LHCN-M2 (cell line): ENCODE measurements around the gene NSA2. TPM values are rescaled to one million over a fixed set of nuclear protein-coding genes. Genes with fewer than 3 reads are reported as not detected.
A peak's percentile ranks its signal among the peaks of the same experiment; 100 is the strongest.
"Not testable (repeated sequence)": the region's sequence is repeated elsewhere in the genome, so short reads cannot be mapped to it uniquely, and the experiment has no call there.

ENCODE experiments used
- DNase-seq: peaks from one replicate; pipeline ENCODE4 v3.0.0-alpha.2; 2012; ENCODE audit warnings: low read depth
- polyA plus RNA-seq: library from polyadenylated mRNA; unstranded; fragments of >200 nt; gene quantifications from one replicate; pipeline ENCODE4 v1.2.1, GENCODE V29; 2012; ENCODE audit warnings: missing spikeins
- total RNA-seq: library from RNA; depleted of rRNA; stranded (reverse); fragments of >200 nt; gene quantifications from 2 replicates; pipeline ENCODE4 v1.2.3, GENCODE V29; 2014; rRNA removed

NSA2 gene
- 118 and 139 TPM in 2 replicates for total RNA-seq
- 83.3 TPM for polyA plus RNA-seq

DNA sequence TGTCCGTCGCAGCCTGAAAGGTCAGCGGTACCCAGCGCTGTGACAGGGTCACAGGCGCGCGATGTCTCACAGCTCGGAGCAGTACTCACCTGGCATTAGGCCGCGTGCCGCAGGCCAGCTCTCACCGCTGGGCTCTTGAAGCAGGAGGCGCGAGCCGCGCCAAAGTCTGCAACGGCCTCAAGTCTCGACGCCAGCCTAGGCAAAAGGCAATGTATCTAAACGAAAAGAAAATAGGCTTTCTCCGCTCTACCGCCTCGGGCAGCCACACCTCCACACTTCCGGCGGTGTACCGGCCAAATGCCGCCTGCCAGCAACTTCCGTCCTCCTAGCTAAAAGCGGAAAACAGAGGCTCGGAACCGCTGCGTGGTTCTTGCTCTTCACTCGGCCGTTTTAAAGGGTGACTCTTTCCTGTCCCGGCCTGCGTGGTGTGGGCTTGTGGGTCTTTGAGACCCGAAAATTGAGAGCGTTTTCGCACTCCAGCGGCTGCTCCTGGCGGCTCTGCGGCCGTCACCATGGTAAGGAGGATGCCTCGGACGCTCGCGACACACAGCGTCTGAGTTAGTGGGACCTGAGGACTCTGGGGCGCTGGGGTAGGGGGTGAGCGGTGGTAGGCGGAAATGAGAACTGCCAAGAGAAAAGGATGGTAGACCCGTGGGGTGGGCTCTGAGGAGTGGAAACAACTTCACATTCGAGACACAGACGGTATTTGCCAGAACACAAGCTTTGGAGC lies at the start of gene NSA2, which contains the start of gene GFM2:
Gene NSA2 (plus strand): TSS at position 401 of the 730 bp plus-strand sequence. CDS start 112 bp downstream, at position 513.
Gene GFM2 (minus strand): TSS at position 269 of the 730 bp plus-strand sequence. CDS start 3,375 bp downstream, outside the sequence.
- peak; percentile 89 for DNase-seq

DNA sequence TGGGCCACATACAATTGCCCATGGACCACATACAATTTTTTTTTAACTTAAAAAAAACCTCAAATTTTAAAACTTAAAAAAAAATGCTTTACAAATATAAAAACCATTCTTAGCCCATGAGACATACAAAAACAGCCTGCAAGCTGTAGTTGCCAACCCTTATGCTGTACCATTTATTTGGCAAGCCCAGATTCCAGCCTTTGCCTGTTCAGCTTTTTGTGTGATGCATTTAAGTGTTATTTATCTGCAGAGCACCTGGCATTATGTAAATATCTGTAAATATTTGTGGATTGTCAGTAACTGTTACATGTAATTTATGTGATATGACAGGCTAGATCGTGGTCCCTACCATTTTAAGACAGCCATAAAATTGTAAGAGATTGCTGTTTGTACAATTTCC lies 49.5 kb upstream of the NSA2 start:
- DNase-seq = no peak

DNA sequence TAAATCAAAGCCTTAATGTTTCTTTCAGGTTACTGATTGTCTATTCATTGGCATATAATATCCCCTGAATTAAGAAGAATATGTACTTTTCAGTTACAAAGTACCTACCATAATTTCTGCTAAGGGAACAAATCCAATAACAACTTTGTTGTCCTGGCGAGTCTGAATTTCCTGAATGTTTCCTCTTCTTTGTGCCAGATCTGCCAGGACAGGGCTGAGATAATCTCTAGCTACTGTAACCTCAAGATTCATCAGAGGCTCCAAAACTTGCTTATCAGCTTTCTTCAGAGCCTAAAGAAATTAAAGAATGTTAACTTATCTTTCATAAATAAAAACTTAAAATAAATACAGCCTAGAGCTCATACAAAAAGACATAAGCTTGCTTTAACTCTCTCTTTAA lies 44.8 kb upstream of the NSA2 start:
- no peak for DNase-seq

DNA sequence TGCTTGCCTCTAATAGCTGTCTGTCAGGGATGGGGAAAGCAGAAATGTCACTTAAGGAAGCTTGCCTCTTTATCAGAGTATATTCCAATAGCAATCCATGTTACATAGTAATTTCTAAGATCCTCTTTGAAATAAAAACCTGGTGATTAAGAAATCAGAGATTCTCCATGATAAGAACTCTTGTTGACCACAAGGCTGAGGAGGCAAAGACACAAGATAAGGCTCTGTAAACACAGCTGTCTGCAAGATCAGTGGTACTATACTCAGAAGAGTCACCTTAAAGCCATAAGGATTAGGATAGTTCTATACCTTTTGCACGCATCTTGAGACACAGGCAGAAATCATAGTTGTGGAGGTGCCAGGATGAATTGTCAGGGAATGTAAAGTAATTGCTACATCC lies 41.7 kb upstream of the NSA2 start:
- DNase-seq = no peak

DNA sequence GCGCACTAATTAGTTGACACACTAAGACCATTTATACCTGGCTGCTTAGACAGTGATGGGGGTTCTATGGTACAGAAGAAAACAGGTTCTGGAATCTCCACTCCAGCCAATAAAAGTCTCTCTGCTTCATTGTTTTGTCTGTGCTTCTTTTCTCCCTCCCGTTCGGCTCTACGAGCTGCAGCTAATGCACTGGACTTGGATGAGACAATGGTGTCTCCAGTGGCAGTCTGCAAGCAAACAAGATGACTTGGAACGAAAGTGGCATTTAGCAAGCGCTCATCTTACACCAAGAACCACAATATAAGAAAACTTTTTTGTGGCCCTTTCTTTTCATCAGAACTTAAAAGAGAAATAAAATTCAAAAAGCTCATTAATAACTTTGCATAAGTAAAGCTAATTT lies 30.3 kb upstream of the NSA2 start:
- no peak for DNase-seq

DNA sequence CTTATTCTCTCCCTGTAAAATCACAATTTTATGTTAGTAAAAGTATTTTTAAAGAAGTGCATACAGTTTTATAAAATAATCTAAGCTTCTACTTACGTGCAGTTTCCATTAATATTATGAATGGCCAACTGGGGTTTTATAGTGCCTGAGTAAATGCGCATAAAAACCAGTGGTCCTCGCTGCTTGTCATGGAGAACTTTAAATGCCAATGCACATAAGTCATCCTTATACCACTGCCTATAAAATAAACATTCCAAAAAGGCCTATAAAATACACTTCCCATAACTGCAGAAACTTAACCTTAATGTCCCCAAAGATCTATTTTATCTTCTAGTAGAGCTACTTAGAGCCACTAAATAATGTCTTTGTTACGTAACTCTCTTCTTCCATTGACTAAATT lies 28.6 kb upstream of the NSA2 start:
- DNase-seq = no peak

DNA sequence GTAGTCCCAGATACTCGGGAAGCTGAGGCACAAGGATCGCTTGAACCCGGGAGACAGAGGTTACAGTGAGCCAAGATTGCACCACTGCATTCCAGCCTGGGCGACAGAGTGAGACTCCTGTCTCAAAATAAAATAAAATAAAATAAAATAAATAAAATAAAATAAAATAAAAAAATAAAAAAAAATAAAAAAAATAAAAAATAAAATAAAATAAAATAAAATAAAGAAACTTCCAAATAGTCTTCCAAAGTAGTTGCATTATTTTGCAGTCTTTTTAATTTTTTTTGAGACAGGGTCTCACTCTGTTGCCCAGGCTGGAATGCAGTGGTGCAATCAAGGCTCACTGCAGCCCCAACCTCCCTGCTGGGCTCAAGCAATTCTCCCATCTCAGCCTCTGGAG lies 18.3 kb upstream of the NSA2 start:
- DNase-seq = not testable (repeated sequence)

DNA sequence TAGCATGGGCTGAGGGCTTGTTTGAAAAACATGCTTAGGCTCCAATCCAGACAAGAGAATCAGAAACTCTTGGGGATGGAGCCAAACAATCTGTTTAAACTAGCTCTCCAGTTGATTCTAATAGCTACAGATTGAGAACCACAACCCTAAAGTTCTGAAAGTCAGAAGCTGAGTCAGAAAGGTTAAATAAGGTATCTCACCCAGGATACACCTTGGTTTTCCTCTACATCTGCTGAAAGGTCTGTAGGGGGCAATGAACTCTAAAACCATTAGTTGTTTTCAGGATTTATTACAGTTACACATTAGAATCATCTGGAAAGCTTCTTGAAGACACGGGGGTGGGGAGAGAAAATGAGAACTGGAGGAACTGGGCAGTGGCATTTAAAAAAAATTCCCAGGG lies 5.8 kb upstream of the NSA2 start:
- DNase-seq = peak; percentile 4

DNA sequence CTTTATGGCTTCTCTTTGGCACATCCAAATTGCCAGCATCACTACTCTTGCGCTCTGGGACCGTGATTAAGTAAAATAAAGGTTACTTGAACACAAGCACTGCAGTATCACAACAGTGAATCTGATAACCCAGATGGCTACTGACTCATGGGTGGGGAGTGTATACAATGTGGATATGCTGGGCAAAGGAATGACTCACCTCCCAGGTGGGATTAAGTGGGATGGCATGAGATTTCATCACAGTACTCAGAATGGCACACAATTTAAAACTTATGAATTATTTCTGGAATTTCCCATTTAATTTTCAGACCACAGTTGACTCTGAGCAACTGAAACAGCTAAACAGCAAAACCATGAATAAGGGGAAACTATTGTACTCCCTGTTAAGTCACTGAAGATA lies 4.5 kb upstream of the NSA2 start:
- DNase-seq = peak; percentile 97

DNA sequence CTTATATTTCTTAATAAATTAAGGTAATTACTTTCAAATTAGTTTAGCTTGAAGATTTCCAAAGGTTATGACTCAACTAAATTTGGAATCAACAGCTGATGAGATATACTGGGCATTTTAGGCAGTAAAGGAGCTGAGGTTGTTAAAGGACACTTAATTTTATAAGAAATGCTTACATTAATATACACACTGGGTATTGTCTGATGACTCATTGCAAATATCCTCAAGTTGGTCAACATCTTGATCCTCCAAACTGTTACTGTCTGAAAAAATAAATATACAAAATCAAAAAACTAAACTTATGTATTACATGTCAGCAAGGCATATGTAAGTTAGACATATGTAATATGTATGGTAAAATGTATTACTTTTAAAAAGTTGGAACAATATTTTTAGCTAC lies 3.5 kb upstream of the NSA2 start:
- DNase-seq = peak; percentile 5

DNA sequence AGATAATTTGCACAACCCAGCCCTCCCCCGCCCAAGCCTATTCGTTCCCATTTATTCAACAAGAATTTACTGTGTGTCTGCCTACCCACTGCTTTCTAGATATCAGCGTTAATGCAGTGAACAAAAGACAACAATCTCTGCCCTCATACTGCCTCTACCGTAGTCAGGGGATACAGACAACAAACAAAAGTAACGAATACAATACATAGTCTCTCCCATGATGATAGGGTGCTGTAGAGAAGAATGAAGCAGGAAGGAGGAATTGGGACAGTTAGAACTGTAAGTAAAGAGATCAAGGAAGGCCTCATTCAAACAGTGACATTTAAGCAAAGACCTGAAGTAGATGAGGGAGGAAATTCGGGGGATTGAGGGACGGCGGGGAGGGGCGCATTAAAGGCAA lies 1.8 kb upstream of the NSA2 start:
- no peak for DNase-seq

DNA sequence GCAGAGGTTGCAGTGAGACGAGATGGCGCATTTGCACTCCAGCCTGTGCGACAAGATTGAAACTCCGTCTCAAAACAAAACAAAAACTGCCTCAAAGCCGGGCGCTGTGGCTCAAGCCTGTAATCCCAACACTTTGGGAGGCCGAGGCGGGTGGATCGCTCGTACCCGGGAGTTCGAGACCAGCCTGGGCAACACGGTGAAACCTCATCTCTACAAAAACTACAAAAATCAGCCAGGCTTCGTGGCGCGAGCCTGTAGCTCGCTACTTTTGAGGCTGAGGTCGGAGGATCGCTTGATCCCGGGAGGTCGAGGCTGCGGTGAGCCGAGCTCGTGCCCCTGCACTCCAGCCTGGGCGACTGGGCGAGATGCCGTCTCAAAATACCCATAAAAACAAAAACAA lies 1.1 kb upstream of the NSA2 start:
- DNase-seq = no peak

DNA sequence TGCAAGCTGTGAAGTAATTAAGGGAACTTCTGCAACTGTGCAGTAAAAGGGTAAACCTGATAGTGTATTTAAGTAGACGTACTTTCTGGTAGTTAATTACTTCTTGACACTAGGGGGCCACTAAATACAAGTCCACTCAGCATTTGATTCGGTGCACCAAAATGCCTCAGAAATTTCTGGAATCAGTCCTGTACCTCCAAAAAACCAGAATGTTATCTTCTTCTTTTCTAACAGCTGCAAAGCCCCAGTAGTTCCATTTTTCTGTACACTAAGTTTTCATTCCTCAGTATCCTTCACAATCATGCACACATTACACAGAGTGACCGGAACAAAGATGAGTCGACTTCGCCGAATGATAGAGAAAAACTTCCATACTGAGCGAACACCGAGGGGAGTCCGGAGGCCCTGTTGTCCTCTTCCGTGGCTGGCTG lies 616 bp upstream of the NSA2 start:
- peak; percentile 56 for DNase-seq

DNA sequence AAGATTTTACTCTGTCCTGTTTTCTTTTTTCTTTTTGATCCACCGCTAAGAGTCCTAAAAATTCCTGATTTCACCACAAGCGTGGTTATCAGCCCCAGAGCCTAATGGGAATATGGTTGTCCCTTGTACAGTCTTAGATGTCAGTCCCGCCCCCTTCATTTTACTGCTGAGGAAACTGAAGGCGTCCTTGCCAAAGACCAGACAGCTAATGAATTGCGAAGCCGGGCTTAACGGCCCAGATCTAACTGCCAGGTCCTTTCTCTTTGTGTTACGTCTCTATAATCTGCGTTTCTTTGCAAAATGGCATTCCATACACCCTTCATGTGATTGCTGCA lies 497 bp downstream of the NSA2 start:
- DNase-seq = peak; percentile 44

DNA sequence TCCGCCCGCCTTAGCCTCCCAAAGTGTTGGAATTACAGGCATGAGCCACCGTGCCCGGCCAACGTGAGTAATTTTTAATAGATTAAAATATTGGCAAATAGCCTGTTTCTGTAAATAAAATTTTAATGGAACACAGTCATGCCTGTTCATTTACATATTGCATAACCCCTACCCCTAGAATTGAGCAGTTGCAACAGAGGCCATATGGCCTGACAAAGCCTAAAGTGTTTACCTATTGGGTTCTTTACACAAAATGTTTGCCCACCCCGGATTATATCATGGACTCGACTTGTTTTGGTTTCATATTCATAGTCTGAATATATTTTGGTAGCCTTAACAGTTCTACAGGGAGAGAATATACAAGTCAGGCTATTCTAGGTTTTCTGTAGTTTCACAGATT lies 5.3 kb downstream of the NSA2 start:
- no peak for DNase-seq

DNA sequence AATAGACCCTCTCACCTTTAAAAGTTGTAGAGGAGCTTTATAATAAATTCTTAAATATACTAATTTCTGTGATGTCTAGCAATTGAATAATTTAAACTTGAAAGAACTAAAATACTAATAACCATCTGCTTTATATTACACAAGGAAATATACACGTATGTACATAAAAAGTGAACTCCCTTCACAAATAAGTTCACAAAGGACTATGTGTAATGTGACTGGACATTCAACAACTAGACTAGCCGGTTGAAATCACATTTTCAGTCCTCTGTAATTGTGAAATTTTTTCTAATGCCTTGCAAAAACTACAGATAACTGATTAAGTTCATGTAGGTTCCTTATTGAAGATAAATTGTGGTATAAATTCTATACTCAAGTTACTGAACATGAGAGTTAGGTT lies 11.6 kb downstream of the NSA2 start:
- DNase-seq = no peak

DNA sequence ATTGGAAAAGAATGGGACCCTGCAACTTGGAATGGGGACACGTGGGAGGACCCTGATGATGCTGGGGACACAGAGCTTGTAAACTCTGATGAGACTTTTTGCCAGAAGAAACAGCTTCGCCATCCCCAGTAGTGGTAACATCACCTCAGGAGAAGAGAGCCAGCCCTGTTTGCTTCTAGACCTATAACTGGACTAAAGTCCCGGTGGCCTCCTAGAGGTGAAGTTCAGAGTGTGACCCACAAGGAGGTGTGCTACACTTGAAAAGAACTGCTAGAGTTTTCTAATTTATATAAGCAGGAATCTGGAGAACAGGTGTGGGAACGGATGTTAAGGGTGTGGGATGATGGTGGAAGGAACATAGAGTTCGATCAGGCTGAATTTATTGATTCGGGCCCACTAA lies 19.8 kb downstream of the NSA2 start:
- DNase-seq = no peak

DNA sequence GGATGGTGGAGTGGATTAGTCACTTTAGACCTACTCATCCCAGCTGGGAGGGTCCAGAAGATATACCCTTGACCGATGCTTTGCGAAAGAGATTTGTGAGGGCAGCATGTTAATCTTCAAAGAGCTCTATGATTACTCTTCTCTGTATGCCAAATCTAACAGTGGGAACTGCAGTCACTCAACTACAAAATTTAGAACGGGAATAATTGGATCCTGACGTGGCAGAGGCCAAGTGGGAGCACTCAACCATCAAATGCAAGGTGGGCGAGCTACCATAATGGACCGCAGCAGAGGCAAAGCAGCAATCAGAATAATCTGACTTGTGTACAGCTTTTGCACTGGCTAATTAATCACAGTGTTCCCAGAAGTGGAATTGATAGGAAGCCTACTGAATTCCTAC lies 20.4 kb downstream of the NSA2 start:
- no peak for DNase-seq

DNA sequence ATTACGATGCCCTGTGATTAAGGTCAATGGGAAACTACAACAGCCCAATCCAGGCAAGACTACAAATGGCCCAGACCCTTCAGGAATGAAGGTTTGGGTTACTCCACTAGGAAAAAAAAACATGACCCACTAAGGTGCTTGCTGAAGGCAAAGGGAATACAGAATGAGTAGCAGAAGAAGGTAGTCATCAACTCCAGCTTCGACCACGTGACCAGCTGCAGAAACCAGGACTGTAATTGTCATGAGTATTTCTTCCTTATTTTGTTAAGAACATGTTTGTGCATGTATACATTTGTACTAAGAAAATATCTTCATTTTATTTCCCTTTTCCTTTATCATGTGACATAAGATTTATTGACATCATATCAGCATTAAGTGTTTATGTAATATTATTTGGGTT lies 24.6 kb downstream of the NSA2 start:
- not testable (repeated sequence) for DNase-seq

DNA sequence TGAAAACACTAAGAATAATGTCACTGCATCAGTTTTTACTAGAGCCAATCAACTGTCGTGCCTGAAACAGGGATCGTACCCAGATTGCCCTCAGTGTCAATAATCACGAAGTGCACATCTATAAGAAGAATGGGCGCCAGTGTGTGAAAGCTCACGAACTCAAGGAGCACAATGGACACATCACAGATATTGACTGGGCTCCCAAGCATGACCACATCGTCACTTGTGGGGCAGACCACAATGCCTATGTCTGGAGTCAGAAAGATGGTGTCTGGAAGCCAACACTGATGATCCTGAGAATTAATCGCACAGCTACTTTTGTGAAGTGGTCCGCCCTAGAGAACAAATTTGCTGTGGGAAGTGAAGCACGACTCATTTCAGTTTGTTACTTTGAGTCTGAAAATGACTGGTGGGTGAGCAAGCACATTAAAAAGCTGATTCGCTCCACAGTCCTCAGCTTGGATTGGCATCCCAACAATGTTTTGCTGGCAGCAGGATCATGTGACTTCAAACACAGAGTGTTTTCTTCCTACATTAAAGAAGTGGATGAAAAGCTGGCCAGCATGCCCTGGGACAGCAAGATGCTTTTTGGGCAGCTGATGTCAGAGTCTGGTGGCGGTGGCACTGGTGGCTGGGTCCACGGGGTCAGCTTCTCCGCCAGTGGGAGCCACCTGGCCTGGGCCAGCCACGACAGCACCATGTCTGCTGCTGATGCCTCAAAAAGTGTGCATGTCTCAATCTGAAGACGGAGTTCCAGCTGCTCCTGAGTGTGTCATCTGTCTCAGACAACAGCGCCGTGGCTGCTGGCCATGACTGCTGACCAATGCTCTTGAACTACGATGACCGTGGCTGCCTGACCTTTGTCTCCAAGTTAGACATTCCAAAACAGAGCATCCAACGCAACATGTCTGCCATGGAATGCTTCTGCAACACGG lies 32.2 kb downstream of the NSA2 start:
- DNase-seq = peak; percentile 70

DNA sequence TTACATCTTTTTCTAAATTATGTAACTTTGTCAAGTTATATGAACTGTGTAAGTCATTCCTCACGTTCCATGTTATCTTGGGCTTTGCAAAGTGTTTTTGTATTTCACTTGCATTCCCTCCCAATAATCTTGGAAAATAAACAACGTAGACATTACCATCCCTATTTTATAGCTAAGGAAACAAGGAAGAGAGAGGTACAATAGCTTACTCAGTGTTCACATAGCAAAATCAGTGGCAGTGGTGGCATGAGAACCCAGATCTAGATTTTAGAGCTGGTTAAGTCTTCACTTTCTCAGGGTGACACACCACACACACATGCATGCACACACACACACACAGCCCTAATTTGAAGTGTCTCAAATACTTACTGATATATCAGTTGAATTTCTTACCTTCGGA lies 34.1 kb downstream of the NSA2 start:
- no peak for DNase-seq

DNA sequence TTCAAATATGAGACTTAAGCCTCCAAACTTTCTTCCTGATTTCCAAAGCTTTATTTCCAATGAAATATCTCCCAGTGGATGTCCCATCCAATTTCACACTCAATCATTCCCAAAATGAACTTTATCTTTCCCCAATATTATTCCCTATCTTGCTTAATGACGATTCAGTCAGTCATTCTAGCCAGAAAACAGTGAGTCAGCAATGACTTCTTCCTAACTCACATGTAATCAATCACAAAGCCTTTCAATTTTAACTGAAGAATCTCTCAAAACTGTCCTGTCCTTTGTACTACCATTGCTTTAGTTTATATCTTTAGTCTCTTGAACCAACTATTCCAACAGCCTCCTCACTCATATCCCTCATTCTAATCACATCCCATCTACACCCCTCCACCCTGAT lies 34.9 kb downstream of the NSA2 start:
- DNase-seq = peak; percentile 33

DNA sequence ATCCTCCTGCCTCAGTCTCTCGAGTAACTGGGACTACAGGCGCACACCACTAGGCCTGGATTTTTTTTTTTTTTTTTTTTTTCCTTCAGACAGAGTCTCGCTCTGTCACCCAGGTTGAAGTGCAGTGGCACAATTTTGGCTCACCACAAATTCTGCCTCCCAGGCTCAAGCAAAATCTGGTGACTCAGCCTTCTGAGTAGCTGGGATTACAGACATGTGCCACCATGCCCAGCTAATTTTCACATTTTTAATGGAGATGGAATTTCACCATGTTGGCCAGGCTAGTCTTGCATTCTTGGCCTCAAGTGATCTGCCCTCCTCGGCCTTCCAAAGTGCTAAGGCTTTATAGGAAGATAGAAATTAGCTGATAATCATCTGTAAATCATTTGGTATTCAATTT lies 43.9 kb downstream of the NSA2 start:
- peak; percentile 62 for DNase-seq
